ENCODE measurements around the gene MGAT4B.
"Not testable (repeated sequence)": the region's sequence is repeated elsewhere in the genome, so short reads cannot be mapped to it uniquely, and the experiment has no call there.

Gene MGAT4B

DNA sequence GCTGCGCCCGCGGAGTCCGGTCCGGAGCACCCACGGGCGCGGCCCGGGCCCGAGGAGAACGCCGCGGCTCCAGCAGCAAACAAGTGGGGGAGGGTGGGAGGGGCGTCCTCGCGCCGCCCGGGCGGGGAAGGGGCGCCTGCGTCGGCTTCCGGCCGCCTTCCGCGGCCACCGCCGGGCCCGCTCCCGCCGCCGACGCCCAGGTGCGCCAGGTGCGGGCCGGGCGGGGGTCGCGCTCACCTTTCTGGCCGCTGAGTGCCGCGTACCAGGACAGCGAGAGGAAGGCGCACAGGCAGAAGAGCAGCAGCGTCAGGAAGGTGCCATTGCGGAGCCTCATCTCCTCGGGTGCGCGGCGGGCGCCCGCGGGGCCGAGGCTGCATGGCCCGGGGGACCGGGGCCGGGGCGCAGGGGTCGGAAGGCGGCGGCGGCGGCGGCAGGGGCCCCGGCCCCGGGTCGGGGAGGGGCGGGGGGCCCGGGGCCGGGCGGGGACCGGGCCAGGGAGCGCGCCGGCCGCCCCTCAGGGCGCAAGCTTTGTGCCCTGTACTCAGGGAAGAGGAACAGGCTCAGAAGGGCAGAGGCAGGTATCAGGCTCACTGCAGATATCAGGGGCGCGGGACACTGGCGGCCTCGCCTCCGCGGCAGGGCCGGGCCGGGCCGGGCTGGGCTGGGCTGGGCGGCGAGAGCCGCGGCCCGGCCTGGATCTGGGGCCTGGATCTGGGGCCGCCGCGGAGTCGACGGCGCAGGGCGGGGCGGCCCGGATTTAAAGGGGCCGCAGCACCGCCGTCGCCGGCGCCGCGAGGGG lies at the start of gene MGAT4B:
Gene MGAT4B (minus strand): TSS at position 617 of the 799 bp plus-strand sequence. CDS start 283 bp downstream, at position 334.
- peak; percentile 53 to 64 for DNase-seq

DNA sequence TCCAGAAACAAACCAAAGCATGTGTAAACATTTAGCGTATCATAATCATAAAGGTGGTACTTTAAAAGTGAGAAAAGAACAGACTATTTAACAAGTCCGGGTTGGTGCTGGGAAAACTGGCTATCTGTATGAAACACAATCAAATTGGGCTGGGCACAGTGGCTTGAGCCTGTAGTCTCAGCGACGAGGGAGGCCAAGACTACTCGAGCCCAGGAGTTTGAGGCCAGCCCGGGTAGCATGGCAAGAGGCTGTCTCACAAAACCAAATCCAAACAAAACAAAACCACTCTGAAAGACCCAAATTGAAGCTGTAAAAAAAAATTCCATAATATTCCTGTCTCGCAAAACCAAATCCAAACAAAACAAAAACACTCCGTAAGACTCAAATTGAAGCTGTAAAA lies 47.7 kb upstream of the MGAT4B start:
- no peak for DNase-seq

DNA sequence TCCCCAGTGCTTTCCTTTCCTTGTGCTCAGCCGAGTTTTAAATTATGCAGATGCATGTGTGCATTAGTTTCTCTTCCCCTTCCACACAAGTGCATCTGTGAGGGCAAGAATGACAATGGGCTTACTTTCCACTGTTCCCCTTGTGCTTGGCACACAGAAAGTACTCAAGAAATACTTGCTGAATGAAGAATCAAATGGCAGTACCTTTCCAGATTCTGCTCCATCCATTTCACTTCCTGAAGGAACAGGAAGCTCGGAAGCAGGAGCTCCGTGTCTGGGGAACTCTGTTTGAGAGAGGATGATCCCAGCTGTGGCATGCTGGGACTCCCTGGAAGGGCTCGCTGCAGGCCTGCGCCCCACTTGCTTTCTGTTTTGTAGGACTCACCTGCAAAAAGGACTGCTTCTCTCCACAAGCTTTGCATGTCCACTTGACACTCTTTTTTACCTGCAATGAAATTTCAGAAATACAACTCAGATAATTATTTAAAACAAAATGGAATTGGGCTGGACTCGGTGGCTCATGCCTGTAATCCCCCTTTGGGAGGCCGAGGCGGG lies 46.4 kb upstream of the MGAT4B start:
- no peak for DNase-seq

DNA sequence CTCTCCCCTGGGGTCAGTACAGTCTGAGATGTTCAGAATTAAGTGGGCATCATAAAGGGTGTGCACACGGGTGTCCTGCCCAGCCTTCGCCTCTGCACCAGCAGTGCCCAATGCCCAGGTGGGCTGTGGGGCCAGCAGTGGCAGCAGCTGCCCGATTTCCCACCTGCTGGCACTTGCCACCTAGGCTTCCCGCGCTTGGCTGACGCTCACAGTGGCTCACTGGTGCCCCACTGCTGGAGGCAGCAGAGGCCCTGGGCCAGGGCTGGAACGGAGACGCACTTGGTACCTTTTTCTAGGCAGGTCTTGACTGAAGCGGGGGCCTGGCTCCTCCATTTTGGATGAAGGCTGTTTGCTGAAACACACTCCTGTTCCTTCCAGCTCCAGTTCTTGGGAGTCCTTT lies 35.0 kb upstream of the MGAT4B start:
- no peak for DNase-seq

DNA sequence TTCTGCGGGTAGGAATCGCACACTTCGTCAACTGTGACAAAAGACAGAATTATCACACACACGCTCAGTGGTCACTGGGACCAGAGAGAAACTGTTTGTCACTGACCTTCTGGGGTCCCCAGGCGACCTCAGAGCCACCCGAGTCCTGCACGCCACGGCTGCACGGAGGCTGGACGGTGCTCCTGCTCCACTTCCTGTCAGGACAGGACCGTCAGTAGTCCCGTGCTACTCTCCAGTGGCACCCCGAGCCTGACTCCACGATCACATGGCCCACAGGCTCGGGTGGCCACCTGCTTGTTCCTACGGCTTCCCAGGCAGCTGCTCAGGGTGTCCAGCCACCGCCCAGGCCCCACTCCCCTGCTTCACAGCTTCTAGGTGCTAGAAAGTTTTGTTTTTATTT lies 34.1 kb upstream of the MGAT4B start:
- DNase-seq = no peak

DNA sequence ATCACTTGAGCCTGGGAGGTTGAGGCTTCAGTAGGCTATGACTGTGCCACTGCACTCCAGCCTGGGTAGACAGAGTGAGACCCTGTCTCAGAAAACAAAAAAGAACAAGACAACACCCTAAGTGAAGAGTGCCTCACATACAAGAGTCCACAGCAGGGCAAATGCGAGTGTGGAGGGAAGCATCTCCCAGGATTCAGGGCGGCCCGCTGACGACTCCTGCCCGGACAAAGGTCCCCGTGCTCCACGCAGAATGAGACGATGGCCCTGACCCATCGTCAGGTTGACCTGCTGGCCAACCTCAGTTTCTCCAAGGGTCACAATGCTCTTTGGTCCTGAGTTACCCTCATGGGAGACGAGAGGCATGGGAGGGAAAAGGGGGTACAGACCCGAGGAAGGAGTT lies 33.7 kb upstream of the MGAT4B start:
- no peak for DNase-seq

DNA sequence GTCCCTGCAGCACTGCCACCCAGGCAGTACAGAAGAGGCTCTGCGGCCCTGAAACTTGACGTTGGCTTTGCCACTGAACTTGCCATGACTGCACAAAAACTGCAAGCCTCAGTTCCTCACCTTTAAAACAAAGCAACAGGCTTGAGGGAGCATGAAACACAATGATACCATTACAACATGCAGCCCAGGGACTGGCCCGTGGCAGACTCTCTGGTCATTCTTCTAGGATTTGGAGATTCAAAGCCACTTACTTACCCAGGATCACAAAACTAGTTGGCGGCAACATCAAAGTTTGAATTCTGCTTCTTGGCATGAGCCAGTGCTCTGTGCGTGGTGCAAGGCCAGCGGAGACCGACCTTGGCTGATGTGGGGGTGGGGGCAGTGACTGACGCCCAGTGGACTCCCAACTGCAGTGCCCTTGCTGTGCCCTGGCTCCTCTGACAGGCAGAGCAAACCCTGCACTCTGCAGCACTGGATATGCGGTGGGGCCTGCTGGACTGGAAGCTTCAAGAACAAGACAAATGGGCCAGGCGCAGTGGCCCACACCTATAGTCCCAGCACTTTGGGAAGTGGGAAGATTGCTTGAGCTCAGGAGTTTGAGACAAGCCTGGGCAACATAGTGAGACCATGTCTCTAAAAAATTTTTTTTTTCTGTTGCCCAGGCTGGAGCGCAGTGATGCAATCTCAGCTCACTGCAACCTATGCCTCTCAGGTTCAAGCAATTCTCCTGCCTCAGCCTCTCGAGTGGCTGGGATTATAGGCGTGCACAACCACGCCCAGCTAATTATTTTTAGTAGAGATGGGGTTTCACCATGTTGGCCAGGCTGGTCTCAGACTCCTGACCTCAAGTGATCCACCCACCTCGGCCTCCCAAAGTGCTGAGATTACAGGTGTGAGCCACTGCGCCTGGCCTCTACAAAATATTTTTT lies 32.9 kb upstream of the MGAT4B start:
- no peak for DNase-seq

DNA sequence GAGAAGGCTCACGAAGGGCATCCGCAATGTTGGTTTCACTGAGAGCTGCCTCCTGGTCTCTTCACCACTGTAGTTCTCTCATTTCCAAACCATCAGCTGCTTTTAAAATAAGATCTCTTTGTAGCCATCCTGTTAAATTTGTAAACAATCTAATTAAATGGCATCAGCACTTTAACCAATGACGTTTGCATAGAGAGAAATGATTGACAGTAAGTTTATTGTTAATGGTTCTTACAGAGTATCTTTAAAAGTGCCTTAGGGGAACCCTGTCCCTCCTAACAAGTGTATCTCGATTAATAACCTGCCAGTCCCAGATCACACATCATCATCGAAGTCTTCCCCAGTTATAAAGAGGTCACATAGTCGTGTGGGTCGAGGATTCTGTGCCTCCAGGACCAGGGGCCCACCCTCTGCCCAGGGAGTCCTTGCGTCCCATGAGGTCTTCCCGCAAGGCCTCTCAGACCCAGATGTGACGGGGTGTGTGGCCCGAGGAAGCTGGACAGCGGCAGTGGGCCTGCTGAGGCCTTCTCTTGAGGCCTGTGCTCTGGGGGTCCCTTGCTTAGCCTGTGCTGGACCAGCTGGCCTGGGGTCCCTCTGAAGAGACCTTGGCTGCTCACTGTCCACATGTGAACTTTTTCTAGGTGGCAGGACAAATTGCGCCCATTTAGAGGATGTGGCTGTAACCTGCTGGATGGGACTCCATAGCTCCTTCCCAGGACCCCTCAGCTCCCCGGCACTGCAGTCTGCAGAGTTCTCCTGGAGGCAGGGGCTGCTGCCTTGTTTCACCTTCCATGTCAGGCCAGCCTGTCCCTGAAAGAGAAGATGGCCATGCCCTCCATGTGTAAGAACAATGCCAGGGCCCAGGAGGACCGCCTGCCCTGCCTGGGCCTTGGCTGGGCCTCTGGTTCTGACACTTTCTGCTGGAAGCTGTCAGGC lies 30.7 kb upstream of the MGAT4B start:
- DNase-seq = no peak

DNA sequence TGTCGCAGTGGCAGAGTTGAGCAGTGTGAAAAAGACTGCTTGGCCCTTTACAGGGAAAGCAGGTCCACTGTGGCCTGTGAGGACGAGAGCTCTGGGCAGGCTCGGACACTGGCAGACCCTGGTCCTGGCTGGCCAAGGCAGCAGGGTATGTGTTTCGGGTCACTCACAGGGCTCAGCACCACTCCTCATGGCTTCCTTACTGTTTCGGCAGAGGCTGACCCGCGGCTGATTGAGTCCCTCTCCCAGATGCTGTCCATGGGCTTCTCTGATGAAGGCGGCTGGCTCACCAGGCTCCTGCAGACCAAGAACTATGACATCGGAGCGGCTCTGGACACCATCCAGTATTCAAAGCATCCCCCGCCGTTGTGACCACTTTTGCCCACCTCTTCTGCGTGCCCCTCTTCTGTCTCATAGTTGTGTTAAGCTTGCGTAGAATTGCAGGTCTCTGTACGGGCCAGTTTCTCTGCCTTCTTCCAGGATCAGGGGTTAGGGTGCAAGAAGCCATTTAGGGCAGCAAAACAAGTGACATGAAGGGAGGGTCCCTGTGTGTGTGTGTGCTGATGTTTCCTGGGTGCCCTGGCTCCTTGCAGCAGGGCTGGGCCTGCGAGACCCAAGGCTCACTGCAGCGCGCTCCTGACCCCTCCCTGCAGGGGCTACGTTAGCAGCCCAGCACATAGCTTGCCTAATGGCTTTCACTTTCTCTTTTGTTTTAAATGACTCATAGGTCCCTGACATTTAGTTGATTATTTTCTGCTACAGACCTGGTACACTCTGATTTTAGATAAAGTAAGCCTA lies 29.8 kb upstream of the MGAT4B start:
- peak in 1 of 2 experiments; percentile 21 for DNase-seq

DNA sequence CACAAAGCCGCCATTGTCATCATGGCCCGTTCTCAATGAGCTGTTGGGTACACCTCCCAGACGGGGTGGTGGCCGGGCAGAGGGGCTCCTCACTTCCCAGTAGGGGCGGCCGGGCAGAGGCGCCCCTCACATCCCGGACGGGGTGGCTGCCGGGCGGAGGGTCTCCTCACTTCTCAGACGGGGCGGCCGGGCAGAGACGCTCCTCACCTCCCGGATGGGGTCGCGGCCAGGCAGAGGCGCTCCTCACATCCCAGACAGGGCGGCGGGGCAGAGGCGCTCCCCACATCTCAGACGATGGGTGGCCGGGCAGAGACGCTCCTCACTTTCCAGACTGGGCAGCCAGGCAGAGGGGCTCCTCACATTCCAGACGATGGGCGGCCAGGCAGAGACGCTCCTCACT lies 28.2 kb upstream of the MGAT4B start:
- not testable (repeated sequence) for DNase-seq

DNA sequence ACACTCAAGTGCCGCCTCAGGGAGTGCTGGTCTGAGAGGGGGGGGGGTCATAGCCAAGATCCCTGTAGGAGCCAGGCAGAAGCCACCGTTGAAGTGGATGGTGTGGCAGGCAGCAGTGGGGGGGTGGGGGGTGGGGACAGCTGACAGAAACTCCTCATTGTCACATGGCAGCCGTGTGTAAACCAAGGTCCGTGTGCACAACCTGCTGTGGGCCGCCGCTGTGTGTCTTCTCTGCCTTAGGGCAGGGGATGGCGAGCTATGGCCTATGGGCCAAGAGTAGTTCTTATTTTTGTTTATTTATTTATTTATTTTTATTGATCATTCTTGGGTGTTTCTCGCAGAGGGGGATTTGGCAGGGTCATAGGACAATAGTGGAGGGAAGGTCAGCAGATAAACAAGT lies 27.5 kb upstream of the MGAT4B start:
- no peak for DNase-seq

DNA sequence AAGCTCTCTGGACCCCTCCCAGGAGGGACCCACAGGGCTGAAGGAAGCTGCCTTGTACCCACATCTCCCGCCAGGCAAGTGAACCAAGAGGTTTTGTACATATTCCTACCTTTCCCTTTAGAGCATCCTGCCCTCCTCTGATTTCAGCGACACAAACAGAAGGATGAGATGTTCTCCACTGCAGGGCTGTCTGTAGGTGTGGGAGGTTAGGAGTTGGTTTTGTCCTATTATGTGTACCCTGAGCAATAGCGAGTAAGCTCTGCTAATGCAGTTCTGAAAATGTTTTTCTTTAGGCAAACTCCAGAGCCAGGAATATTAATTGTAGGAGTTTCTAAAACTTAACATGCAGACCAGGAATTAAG lies 27.0 kb upstream of the MGAT4B start:
- no peak for DNase-seq

DNA sequence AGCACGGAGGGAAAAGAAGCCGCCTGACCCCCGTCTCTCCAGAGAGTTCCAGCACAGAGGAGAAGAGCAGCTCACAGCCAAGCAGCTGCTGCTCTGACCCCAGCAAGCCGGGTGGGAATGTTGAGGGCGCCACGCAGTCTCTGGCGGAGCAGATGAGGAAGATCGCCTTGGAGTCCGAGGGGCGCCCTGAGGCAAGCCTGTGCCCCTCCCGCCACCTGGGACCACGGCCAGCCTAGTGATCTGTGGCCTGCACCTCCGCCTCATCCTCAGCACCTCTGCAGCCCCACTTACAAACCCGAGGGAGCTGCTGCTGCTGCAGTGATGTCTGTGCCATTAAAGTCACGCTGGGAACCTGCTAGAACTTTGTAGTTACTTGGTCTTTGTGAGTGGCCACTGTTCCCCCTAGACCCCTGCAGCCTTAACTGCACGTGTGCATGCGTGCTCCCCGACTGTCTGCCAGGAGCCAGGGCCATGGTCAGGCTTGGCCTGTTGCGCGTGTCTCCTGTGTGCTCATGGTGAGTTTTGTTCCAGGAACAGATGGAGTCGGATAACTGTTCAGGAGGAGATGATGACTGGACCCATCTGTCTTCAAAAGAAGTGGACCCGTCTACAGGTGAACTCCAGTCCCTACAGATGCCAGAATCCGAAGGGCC lies 26.5 kb upstream of the MGAT4B start:
- DNase-seq = no peak

DNA sequence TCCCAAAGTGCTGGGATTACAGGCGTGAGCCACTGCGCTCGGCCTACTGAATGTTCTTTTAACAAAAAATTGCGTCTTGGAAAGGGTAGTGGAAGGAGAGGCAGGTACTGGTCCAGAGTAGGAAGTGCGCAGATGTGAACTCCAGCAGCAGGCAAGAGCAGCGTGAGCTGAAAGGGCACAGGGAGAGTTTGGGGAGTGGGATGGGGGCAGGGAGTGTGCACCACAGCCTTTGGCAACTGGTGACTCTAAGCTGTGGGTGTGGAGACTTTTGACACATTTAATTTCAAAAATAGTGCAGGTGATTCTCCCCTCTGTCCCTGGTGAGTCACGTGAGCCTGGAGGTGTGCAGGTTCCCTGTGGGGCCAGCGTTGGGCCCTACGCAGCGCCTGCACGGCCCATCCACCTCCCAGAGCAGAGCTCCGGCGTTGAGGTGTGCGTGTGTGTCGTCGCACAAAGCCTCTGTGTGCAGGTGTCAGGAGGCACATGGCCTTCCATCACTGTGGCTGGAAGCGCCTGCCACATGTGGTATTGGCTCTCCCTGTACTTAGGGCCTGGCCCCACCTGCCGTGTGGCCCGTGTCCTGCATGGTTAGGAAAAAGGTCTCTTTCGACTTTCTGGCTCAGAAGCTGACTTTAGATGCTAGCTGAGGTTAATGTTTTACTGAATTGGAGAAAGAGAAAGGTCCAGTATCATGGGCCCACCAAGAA lies 25.5 kb upstream of the MGAT4B start:
- no peak for DNase-seq

DNA sequence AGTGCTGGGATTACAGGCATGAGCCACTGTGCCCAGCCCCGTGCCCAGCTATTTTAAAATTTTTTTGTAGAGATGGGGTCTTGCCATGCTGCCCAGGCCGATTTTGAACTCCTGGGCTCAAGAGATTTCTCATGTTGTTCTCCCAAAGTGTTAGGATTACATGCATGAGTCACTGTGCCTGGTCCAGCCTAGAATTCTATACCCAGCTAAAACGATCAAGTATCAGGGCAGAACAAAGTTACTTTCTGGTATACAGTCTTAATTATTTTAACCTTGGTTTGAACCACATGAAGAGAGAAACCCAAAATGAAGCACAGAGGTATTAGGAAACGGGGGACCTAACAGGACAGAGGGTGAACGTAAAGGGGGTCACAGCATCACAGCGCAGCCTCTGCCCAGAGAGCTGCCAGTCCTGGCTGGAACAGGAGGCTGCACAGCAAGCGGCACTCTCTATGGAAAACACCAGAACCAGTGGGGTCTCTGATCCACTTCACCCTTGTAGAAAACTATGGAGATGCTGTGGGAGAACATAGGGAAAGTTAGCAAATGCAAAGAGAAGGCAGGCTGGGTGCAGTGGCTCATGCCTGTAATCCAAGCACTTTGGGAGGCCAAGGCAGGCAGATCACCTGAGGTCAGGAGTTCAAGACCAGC lies 24.3 kb upstream of the MGAT4B start:
- DNase-seq = no peak

DNA sequence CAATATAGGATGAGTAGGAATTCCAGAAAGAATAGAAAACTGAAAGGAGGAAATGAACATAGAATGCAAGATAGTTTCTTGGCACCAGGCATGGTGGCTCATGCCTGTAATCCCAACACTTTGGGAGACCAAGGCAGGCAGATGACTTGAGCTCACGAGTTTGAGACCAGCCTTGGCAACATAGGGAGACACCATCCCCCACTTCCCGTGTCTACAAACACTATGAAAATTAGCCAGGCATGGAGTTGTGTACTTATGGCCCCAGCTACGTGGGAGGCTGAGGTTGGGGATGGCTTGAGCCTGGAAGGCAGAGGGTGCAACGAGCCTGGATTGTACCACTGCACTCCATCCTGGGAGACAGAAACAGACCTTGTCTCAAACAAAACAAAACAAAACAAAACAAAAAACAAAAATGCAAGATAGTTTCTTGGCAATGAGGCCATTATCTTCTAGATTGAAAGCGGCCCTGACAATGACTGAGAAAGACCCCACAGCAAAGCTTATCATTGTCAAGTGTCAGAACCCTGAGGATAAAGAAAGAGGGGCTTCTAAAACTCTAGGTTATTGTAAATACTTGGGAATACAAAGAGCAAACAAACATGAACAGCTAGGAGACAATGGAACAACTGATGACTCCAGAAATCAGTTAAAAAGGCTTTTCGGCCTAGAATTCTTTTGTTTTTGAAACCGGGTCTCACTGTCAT lies 23.2 kb upstream of the MGAT4B start:
- no peak for DNase-seq

DNA sequence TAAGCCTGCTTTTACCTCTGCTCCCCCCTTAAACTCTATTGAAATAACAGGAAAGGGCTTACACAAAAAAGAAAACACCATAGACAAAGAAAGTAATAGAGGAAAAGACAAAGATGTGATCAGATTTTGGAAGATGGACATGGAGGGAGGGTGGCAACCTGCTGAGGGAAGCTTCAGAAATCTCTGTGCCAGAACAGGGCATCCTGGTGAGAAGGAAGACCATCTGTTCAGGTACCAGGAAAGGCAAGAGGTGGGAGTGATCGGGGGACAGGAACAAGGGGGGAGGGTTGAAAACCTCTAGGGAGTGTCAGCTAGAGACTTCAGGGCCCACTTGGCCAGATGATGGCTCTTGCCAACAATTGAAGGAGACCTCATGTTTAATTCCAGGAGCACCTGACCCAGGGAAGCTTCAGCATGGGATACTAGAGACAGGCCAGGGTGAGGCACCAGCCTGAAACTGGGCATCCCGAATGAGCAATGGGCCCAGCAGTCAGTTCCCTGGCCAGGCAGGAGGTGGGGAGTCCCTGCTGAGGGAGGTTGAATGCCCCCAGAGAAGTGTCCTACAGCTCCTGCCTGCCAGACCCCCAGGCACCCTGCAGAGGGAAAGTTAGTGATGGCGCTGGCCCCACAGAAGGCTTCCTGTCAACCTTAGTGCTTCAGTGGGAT lies 22.2 kb upstream of the MGAT4B start:
- DNase-seq = no peak

DNA sequence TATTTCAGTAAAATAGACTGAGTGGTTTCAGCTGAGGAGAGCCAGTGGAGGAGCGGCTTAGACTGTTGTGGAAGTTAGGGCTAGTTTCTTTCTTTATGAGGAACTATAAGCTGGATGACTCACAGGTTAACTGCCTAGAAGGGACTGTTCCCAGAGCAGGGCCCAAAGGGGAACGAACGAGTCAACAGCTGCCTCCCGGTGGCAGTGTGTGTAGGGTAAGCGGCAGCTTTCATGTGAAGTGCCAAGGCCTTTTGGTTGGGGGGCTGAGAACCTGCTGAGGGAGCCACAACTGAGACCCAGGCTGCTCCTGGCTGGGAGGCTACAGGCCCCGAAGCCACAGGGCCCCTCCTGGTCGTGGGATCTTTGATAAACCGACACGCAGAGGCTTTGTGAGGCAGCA lies 21.0 kb upstream of the MGAT4B start:
- peak; percentile 97 for DNase-seq

All from Kasumi-1 (cell line).